Measurements from ENCODE around the gene THBS2. TPM values are rescaled to one million over a fixed set of nuclear protein-coding genes. Genes with fewer than 3 reads are reported as not detected.

Gene THBS2
- total and polyA plus RNA-seq, 8 donors, result under 0.01 to 56.0 (median 2.4) TPM

GRCh38 chr6:169212436-169212835 is 41.2 kb downstream of the THBS2 start:
- Histone ChIP-seq H3K9me3 (peaks cover 0 to 2% (median 2%) of the 10 kb centered on the region in 4 donors), H3K27me3 (no peaks in the 10 kb centered on the region), H3K4me1 (peaks cover 12 to 36% (median 24%) of the 10 kb centered on the region in 4 donors), H3K4me3 (peak overlapping the region; percentile 22 to 40 (median 33)), H3K27ac (peak overlapping the region in 4 of 5 donors; percentile 85 to 90 (median 86)), H3K36me3 (no peaks in the 10 kb centered on the region)
- intact Hi-C loops (cut with DNase I; ENCODE audit: low total_unique reads), result no loop called here
- TF ChIP-seq POLR2AphosphoS5 (IDR thresholded peaks at IDR 0.05) (no peak), EP300 (IDR thresholded peaks at IDR 0.05) (no peak), POLR2A (IDR thresholded peaks at IDR 0.05) (no peak)
- TF ChIP-seq, protein P1, sequence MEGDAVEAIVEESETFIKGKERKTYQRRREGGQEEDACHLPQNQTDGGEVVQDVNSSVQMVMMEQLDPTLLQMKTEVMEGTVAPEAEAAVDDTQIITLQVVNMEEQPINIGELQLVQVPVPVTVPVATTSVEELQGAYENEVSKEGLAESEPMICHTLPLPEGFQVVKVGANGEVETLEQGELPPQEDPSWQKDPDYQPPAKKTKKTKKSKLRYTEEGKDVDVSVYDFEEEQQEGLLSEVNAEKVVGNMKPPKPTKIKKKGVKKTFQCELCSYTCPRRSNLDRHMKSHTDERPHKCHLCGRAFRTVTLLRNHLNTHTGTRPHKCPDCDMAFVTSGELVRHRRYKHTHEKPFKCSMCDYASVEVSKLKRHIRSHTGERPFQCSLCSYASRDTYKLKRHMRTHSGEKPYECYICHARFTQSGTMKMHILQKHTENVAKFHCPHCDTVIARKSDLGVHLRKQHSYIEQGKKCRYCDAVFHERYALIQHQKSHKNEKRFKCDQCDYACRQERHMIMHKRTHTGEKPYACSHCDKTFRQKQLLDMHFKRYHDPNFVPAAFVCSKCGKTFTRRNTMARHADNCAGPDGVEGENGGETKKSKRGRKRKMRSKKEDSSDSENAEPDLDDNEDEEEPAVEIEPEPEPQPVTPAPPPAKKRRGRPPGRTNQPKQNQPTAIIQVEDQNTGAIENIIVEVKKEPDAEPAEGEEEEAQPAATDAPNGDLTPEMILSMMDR (IDR thresholded peaks at IDR 0.05), result no peak
- 63 to 78% (median 66%) methylated on average over 5 of the region's 5 CpGs for WGBS, 5 donors
- no peak for DNase-seq

DNA sequence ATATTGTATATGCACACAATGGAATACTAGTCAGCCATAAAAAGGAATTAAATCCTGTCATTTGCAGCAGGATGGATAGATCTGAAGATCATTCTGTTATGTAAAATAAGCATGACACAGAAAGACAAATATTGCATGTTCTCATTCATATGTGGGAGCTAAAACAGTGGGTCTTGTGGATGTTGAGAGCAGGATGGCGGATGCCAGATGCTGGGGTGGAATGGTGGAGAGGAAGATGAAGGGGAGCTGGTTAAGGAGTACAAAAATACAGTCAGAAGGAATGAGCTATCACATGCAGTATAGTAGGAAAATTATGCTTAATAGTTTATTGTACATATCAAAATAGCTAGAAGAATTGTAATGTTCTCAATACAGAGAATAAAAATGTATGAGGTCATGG is 41.8 kb downstream of the THBS2 start:
- H3K27ac ChIP-seq, result no peak overlapping the region
- no peak for DNase-seq
- no peaks in the 10 kb centered on the region for H3K36me3 ChIP-seq
- H3K9me3 ChIP-seq, result peaks cover 0 to 8% (median 8%) of the 10 kb centered on the region in 4 donors
- intact Hi-C loops (cut with DNase I; ENCODE audit: low total_unique reads), result no loop called here
- H3K4me3 ChIP-seq, result no peak overlapping the region
- H3K27me3 ChIP-seq, result no peaks in the 10 kb centered on the region
- TF ChIP-seq POLR2A (IDR thresholded peaks at IDR 0.05) (no peak), POLR2AphosphoS5 (IDR thresholded peaks at IDR 0.05) (no peak), EP300 (IDR thresholded peaks at IDR 0.05) (no peak)
- TF ChIP-seq, protein P1 (IDR thresholded peaks at IDR 0.05), result no peak
- 45 to 100% (median 97%) methylated on average over 1 of the region's 1 CpG for WGBS, 5 donors
- peaks cover 12 to 36% (median 24%) of the 10 kb centered on the region in 4 donors for H3K4me1 ChIP-seq

DNA sequence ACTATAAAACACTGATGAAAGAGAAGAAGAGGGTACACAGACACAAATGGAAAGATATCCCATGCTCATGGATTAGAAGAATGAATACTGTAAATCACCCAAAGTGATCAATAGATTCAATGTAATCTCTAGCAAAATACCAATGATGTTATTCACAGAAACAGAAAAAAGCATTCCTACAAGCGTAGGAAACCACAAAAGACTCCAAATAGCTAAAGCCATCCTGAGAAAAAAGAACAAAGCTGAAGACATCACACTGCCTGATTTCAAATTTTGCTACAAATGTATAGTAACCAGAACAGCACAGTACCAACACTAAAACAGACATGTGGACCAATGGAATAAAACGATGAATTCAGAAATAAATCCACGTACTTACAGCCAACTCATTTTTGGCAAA is 43.0 kb downstream of the THBS2 start:
- intact Hi-C loops (cut with DNase I; ENCODE audit: low total_unique reads), result no loop called here
- WGBS, 5 donors, result 93 to 99% (median 96%) methylated on average over 3 of the region's 3 CpGs
- DNase-seq, result no peak
- H3K36me3 ChIP-seq, result no peaks in the 10 kb centered on the region
- peaks cover 0 to 16% (median 10%) of the 10 kb centered on the region in 4 donors for H3K9me3 ChIP-seq
- H3K4me1 ChIP-seq, result peaks cover 12 to 32% (median 20%) of the 10 kb centered on the region in 4 donors
- H3K27ac ChIP-seq, result no peak overlapping the region
- TF ChIP-seq EP300 (IDR thresholded peaks at IDR 0.05) (no peak), POLR2A (IDR thresholded peaks at IDR 0.05) (no peak), POLR2AphosphoS5 (IDR thresholded peaks at IDR 0.05) (no peak)
- TF ChIP-seq, protein P1 (IDR thresholded peaks at IDR 0.05), result no peak
- H3K27me3 ChIP-seq, result no peaks in the 10 kb centered on the region
- H3K4me3 ChIP-seq, result no peak overlapping the region

- no peaks in the 10 kb centered on the region for H3K27me3 ChIP-seq
- H3K4me3 ChIP-seq, result no peak overlapping the region
- H3K36me3 ChIP-seq, result no peaks in the 10 kb centered on the region
- no peak overlapping the region for H3K27ac ChIP-seq
- peaks cover 0 to 8% (median 0%) of the 10 kb centered on the region in 4 donors for H3K4me1 ChIP-seq
- intact Hi-C loops (cut with DNase I; ENCODE audit: low total_unique reads), result no loop called here
- DNase-seq, result no peak
- peaks cover 0 to 16% (median 10%) of the 10 kb centered on the region in 4 donors for H3K9me3 ChIP-seq
- TF ChIP-seq POLR2AphosphoS5 (IDR thresholded peaks at IDR 0.05) (no peak), POLR2A (IDR thresholded peaks at IDR 0.05) (no peak)
- TF ChIP-seq, protein P1 (IDR thresholded peaks at IDR 0.05), result no peak
These were observed 45.6 kb downstream of the THBS2 start for GRCh38 chr6:169208011-169208410.
